Smooth muscle cell (in vitro differentiated cells): ENCODE results near the gene DPAGT1. TPM values are rescaled to one million over a fixed set of nuclear protein-coding genes. Genes with fewer than 3 reads are reported as not detected.

Experiments
- DNase-seq: peaks from one replicate; lab custom pipeline; 2025; ENCODE audit not compliant: unreplicated experiment; lab: John Stamatoyannopoulos, UW
- H2AFZ ChIP-seq: fragments of 200-600 bp; sonication (generic); 2 replicates; pipeline ENCODE4 v1.6.0; 2016; ENCODE audit warnings: antibody characterized with exemption, low read depth, mild to moderate bottlenecking
- H3F3A ChIP-seq: fragments of 200-600 bp; sonication (generic); 2 replicates; pipeline ENCODE4 v1.6.0; 2017; ENCODE audit warnings: antibody characterized with exemption, low read depth
- H3K27ac ChIP-seq: fragments of 200-600 bp; sonication (generic); 2 replicates; pipeline ENCODE4 v1.5.1; 2016; ENCODE audit warnings: low read depth, mild to moderate bottlenecking
- H3K27me3 ChIP-seq: fragments of 200-600 bp; sonication (generic); 2 replicates; pipeline ENCODE4 v1.6.1; 2016; ENCODE audit warnings: low read depth, mild to moderate bottlenecking
- H3K36me3 ChIP-seq: fragments of 200-600 bp; sonication (generic); 2 replicates; pipeline ENCODE4 v1.5.1; 2016; ENCODE audit warnings: low read depth
- H3K4me1 ChIP-seq: fragments of 200-600 bp; sonication (generic); 2 replicates; pipeline ENCODE4 v1.5.1; 2016; ENCODE audit warnings: low read depth
- H3K4me2 ChIP-seq: fragments of 200-600 bp; sonication (generic); 2 replicates; pipeline ENCODE4 v1.6.0; 2016; ENCODE audit warnings: mild to moderate bottlenecking
- H3K4me3 ChIP-seq: fragments of 200-600 bp; sonication (generic); 2 replicates; pipeline ENCODE4 v1.5.1; 2016; ENCODE audit warnings: mild to moderate bottlenecking
- H3K79me2 ChIP-seq: fragments of 200-600 bp; sonication (generic); 2 replicates; pipeline ENCODE4 v1.6.0; 2016; ENCODE audit warnings: low read depth, mild to moderate bottlenecking
- H3K9ac ChIP-seq: fragments of 200-600 bp; sonication (generic); 2 replicates; pipeline ENCODE4 v1.6.0; 2016; ENCODE audit warnings: low read depth
- H3K9me3 ChIP-seq: fragments of 200-600 bp; sonication (generic); replicated peaks from 2 replicates; pipeline ENCODE4 v1.5.1; 2016; ENCODE audit warnings: low read depth
- H4K20me1 ChIP-seq: fragments of 200-600 bp; sonication (generic); 2 replicates; pipeline ENCODE4 v1.6.0; 2016; ENCODE audit warnings: low read depth
- WGBS: methylation state at CpG from one replicate; pipeline ENCODE4 v1.1.7; 2016; ENCODE audit warnings: low lambda C conversion rate; 5-methylcytosine and 5-hydroxymethylcytosine counted together
- polyA plus RNA-seq: library from polyadenylated mRNA; unstranded; fragments of >200 nt; fragmentation: Nextera tagmentation; extraction: Ambion mirVana; gene quantifications from 2 replicates; pipeline ENCODE4 v1.2.1, GENCODE V29; 2016
- total RNA-seq: library from RNA; depleted of rRNA; stranded (reverse); fragments of >200 nt; gene quantifications from 2 replicates; pipeline ENCODE4 v1.2.3, GENCODE V29; 2014
- TF ChIP-seq, protein P1 (sequence below): fragments of 200-600 bp; sonication (generic); IDR thresholded peaks from 2 replicates; pipeline ENCODE4 v1.5.1; 2017; ENCODE audit warnings: borderline replicate concordance, mild to moderate bottlenecking, antibody characterized with exemption; ENCODE audit not compliant: insufficient read depth, poor library complexity, severe bottlenecking

DPAGT1 gene
- total and polyA plus RNA-seq, 2 experiments from 2014 or later, result 40.5 to 73.7 TPM

DNA sequence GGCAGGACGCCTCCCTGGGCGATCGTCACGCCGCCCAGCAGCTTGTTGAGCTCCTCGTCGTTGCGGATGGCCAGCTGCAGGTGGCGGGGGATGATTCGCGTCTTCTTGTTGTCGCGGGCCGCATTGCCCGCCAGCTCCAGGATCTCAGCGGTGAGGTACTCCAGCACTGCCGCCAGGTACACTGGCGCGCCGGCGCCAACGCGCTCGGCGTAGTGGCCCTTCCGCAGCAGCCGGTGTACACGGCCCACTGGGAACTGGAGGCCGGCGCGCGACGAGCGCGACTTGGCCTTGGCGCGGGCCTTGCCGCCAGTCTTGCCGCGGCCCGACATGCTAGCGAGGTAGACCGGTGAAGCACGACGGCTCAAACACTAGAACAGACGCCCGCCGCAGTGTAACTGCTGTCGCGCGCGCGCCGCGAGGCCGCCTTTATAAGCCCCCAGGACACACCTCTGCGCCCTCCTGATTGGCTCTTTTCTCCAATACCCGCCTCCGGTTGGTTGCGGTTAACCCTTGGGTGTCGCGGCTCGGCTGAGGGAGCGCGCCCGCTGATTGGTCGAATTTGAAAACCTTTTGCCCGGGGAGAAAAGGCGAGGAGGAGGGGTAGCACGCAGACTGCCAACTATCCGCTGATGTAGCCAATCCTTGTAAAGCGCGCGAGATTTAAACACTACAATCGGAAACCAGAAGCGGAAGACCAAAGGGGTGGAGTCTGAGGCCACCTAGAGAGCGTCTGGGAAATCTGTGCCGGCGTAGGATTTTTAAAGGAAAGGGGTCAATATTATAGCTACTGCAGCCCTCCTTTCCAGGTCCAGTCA lies 6.4 kb downstream of the DPAGT1 start:
- H4K20me1 ChIP-seq, result peaks cover 14% of the 10 kb centered on the region
- H3K4me3 ChIP-seq, result peak overlapping the region; percentile 70
- peak; percentile 95 for DNase-seq
- peak overlapping the region; percentile 59 for H3K9ac ChIP-seq
- H2AFZ ChIP-seq, result no peak overlapping the region
- H3K4me2 ChIP-seq, result peak overlapping the region; percentile 92
- TF ChIP-seq, protein P1, sequence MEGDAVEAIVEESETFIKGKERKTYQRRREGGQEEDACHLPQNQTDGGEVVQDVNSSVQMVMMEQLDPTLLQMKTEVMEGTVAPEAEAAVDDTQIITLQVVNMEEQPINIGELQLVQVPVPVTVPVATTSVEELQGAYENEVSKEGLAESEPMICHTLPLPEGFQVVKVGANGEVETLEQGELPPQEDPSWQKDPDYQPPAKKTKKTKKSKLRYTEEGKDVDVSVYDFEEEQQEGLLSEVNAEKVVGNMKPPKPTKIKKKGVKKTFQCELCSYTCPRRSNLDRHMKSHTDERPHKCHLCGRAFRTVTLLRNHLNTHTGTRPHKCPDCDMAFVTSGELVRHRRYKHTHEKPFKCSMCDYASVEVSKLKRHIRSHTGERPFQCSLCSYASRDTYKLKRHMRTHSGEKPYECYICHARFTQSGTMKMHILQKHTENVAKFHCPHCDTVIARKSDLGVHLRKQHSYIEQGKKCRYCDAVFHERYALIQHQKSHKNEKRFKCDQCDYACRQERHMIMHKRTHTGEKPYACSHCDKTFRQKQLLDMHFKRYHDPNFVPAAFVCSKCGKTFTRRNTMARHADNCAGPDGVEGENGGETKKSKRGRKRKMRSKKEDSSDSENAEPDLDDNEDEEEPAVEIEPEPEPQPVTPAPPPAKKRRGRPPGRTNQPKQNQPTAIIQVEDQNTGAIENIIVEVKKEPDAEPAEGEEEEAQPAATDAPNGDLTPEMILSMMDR, result no peak
- peaks cover 38% of the 10 kb centered on the region for H3K79me2 ChIP-seq
- H3K9me3 ChIP-seq, result no peaks in the 10 kb centered on the region
- WGBS, result 1% methylated on average over 77 of the region's 79 CpGs
- peaks cover 14% of the 10 kb centered on the region for H3F3A ChIP-seq
- H3K4me1 ChIP-seq, result peaks cover 8% of the 10 kb centered on the region
- no peaks in the 10 kb centered on the region for H3K27me3 ChIP-seq
- peak overlapping the region; percentile 69 for H3K27ac ChIP-seq
- H3K36me3 ChIP-seq, result no peaks in the 10 kb centered on the region

DNA sequence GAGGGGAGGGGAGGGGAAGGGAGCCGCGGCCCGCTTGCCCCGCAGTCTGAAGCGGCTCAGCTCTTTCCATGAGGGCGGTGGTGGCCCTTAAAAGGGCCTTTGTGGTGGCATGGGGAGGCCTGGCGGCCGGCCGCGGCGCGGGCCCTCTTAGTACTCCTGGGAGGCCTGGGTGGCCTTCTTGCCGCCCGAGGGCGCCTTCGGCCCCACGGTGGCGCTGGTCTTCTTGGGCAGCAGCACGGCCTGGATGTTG lies 6.9 kb downstream of the DPAGT1 start:
- H4K20me1 ChIP-seq, result peaks cover 14% of the 10 kb centered on the region
- H3K9ac ChIP-seq, result peak overlapping the region; percentile 59
- H3K27ac ChIP-seq, result peak overlapping the region; percentile 69
- peaks cover 35% of the 10 kb centered on the region for H3K79me2 ChIP-seq
- DNase-seq, result no peak
- WGBS, result under 1% methylated on average over 15 of the region's 19 CpGs
- H3K4me2 ChIP-seq, result peak overlapping the region; percentile 92
- TF ChIP-seq, protein P1, result peak; percentile 55
- H3K36me3 ChIP-seq, result no peaks in the 10 kb centered on the region
- peak overlapping the region; percentile 70 for H3K4me3 ChIP-seq
- H2AFZ ChIP-seq, result no peak overlapping the region
- H3F3A ChIP-seq, result peaks cover 14% of the 10 kb centered on the region
- H3K4me1 ChIP-seq, result peaks cover 5% of the 10 kb centered on the region
- no peaks in the 10 kb centered on the region for H3K9me3 ChIP-seq
- H3K27me3 ChIP-seq, result no peaks in the 10 kb centered on the region

DNA sequence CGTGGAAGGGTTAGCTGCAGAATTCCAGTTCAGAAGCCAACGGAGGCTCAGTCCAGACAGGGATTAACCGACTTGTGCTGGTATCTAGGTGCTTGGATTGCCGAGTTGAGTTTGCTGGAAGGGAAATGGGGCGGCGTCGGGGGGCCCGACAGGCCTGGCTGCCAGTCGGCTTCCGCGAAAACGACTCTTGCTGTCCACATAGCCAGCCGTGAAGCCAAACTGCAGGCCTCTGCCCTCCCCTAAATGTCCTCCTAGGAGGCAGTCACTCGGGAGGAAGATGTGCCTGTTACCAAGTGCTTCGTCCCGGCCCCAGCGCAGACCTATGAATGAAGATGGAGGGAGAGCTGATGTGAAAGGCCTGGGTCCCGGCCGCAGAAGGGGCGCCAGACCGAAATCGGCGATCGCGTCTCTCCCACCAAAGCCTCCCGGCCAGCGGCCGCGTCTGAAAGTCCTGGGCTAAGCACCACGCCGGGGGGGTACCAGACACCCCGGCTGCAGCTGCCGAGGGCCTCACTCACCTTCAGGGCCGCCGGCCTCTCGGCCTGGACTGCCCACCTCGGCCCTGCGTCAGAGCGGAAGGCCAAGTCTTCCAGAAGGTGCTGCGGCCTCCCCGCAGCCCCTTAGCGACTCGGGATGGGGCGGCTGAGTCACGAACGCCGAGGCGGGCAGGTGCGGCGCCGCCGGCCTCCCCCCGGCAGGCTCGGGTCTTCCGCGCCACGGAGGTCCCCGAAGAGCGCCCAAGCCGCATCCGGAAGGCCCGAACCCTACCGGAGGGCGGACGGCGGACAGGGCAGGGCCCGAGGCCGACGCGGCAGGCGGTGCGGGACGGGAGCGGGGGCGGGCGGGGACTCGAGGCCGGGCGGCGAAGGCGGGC lies 7.5 kb downstream of the DPAGT1 start:
- Histone ChIP-seq H3F3A (peaks cover 14% of the 10 kb centered on the region), H3K27ac (peak overlapping the region; percentile 69), H3K4me3 (peak overlapping the region; percentile 70), H4K20me1 (peaks cover 14% of the 10 kb centered on the region), H3K79me2 (peaks cover 35% of the 10 kb centered on the region), H3K9me3 (no peaks in the 10 kb centered on the region), H3K36me3 (no peaks in the 10 kb centered on the region), H2AFZ (no peak overlapping the region), H3K4me1 (peaks cover 5% of the 10 kb centered on the region), H3K27me3 (no peaks in the 10 kb centered on the region), H3K4me2 (peak overlapping the region; percentile 92), H3K9ac (peak overlapping the region; percentile 59)
- DNase-seq, result no peak
- TF ChIP-seq, protein P1, result no peak
- WGBS, result 2% methylated on average over 74 of the region's 81 CpGs
